HEK293 (cell line): Measurements from ENCODE around the gene LTN1.

Source experiments
- HOXC10 ChIP-seq: sonication (generic); formaldehyde crosslinking; IDR thresholded peaks from 2 replicates; pipeline ENCODE4 v1.8.1; 2023; ENCODE audit warnings: mild to moderate bottlenecking, missing genetic modification reagents
- MYNN ChIP-seq: fragments of 450-650 bp; formaldehyde crosslinking; IDR thresholded peaks from 2 replicates; pipeline ENCODE4 v1.5.1; 2016; ENCODE audit warnings: missing biosample characterization, missing genetic modification characterization, borderline replicate concordance
- SP3 ChIP-seq: fragments of 450-650 bp; formaldehyde crosslinking; IDR thresholded peaks from 2 replicates; pipeline ENCODE4 v1.5.1; 2016; ENCODE audit warnings: missing biosample characterization, missing genetic modification characterization
- ZBTB20 ChIP-seq: fragments of 450-650 bp; formaldehyde crosslinking; IDR thresholded peaks from 2 replicates; pipeline ENCODE4 v1.5.1; 2016; ENCODE audit warnings: missing biosample characterization, missing genetic modification characterization
- ZNF112 ChIP-seq: fragments of 450-650 bp; formaldehyde crosslinking; IDR thresholded peaks from 2 replicates; pipeline ENCODE4 v1.5.0; 2017; ENCODE audit warnings: missing biosample characterization, missing genetic modification characterization
- ZNF132 ChIP-seq: fragments of 450-650 bp; formaldehyde crosslinking; IDR thresholded peaks from 2 replicates; pipeline ENCODE4 v1.5.1; 2017; ENCODE audit warnings: missing biosample characterization, missing genetic modification characterization, borderline replicate concordance
- ZNF133 ChIP-seq: fragments of 450-650 bp; formaldehyde crosslinking; IDR thresholded peaks from 2 replicates; pipeline ENCODE4 v1.5.1; 2016; ENCODE audit warnings: missing biosample characterization, missing genetic modification characterization
- ZNF140 ChIP-seq: fragments of 450-650 bp; formaldehyde crosslinking; IDR thresholded peaks from 2 replicates; pipeline ENCODE4 v1.5.1; 2016; ENCODE audit warnings: missing biosample characterization, missing genetic modification characterization
- ZNF155 ChIP-seq: fragments of 450-650 bp; formaldehyde crosslinking; IDR thresholded peaks from 2 replicates; pipeline ENCODE4 v1.5.1; 2016; ENCODE audit warnings: missing biosample characterization, missing genetic modification characterization
- ZNF169 ChIP-seq: fragments of 450-650 bp; formaldehyde crosslinking; IDR thresholded peaks from 2 replicates; pipeline ENCODE4 v1.5.1; 2016; ENCODE audit warnings: missing biosample characterization, missing genetic modification characterization
- ZNF174 ChIP-seq: fragments of 450-650 bp; formaldehyde crosslinking; IDR thresholded peaks from 2 replicates; pipeline ENCODE4 v1.5.0; 2017; ENCODE audit warnings: missing biosample characterization, mild to moderate bottlenecking, missing genetic modification characterization
- ZNF175 ChIP-seq: fragments of 450-650 bp; formaldehyde crosslinking; IDR thresholded peaks from 2 replicates; pipeline ENCODE4 v1.5.1; 2016; ENCODE audit warnings: missing biosample characterization, missing genetic modification characterization
- ZNF184 ChIP-seq: fragments of 450-650 bp; IDR thresholded peaks from 2 replicates; pipeline ENCODE4 v1.5.1; 2018; ENCODE audit warnings: missing biosample characterization, mild to moderate bottlenecking, missing genetic modification characterization
- ZNF302 ChIP-seq: fragments of 450-650 bp; formaldehyde crosslinking; IDR thresholded peaks from 2 replicates; pipeline ENCODE4 v1.5.1; 2016; ENCODE audit warnings: missing biosample characterization, missing genetic modification characterization, low read depth
- ZNF311 ChIP-seq: fragments of 450-650 bp; formaldehyde crosslinking; IDR thresholded peaks from 2 replicates; pipeline ENCODE4 v1.5.1; 2017; ENCODE audit warnings: missing biosample characterization, missing genetic modification characterization, borderline replicate concordance
- ZNF324 ChIP-seq: fragments of 450-650 bp; formaldehyde crosslinking; IDR thresholded peaks from 2 replicates; pipeline ENCODE4 v1.5.1; 2016; ENCODE audit warnings: missing biosample characterization, missing genetic modification characterization
- ZNF391 ChIP-seq: fragments of 450-650 bp; formaldehyde crosslinking; IDR thresholded peaks from 2 replicates; pipeline ENCODE4 v1.5.1; 2016; ENCODE audit warnings: low read depth, missing biosample characterization, missing genetic modification characterization, borderline replicate concordance
- ZNF544 ChIP-seq: fragments of 450-650 bp; formaldehyde crosslinking; IDR thresholded peaks from 2 replicates; pipeline ENCODE4 v1.5.0; 2017; ENCODE audit warnings: missing biosample characterization, missing genetic modification characterization
- ZNF610 ChIP-seq: fragments of 450-650 bp; formaldehyde crosslinking; IDR thresholded peaks from 2 replicates; pipeline ENCODE4 v1.5.1; 2016; ENCODE audit warnings: missing biosample characterization, missing genetic modification characterization, borderline replicate concordance
- ZNF654 ChIP-seq: fragments of 450-650 bp; formaldehyde crosslinking; IDR thresholded peaks from 2 replicates; pipeline ENCODE4 v1.5.1; 2016; ENCODE audit warnings: low read depth, missing biosample characterization, missing genetic modification characterization
- ZNF707 ChIP-seq: fragments of 450-650 bp; formaldehyde crosslinking; IDR thresholded peaks from 2 replicates; pipeline ENCODE4 v1.5.1; 2016; ENCODE audit warnings: missing biosample characterization, missing genetic modification characterization
- ZNF776 ChIP-seq: fragments of 450-650 bp; formaldehyde crosslinking; IDR thresholded peaks from 2 replicates; pipeline ENCODE4 v1.5.0; 2017; ENCODE audit warnings: missing biosample characterization, missing genetic modification characterization, borderline replicate concordance
- ZSCAN30 ChIP-seq: fragments of 450-650 bp; IDR thresholded peaks from 2 replicates; pipeline ENCODE4 v1.5.1; 2018; ENCODE audit warnings: missing biosample characterization, mild to moderate bottlenecking, missing genetic modification characterization, moderate library complexity
- TF ChIP-seq, protein P1 (sequence below): fragments of 450-650 bp; formaldehyde crosslinking; IDR thresholded peaks from 2 replicates; pipeline ENCODE4 v1.5.1; 2016; ENCODE audit warnings: missing biosample characterization, missing genetic modification characterization
- TF ChIP-seq, protein P2 (sequence below): fragments of 450-650 bp; formaldehyde crosslinking; IDR thresholded peaks from 2 replicates; pipeline ENCODE4 v1.5.0; 2017; ENCODE audit warnings: missing biosample characterization, missing genetic modification characterization, borderline replicate concordance
- TF ChIP-seq, protein P3 (sequence below): fragments of 450-650 bp; formaldehyde crosslinking; IDR thresholded peaks from 2 replicates; pipeline ENCODE4 v1.5.1; 2016; ENCODE audit warnings: missing biosample characterization, missing genetic modification characterization
- TF ChIP-seq, protein P4 (sequence below): fragments of 450-650 bp; formaldehyde crosslinking; IDR thresholded peaks from 2 replicates; pipeline ENCODE4 v1.5.1; 2017; ENCODE audit warnings: missing biosample characterization, missing genetic modification characterization
- TF ChIP-seq, protein P5 (sequence below): fragments of 450-650 bp; IDR thresholded peaks from 2 replicates; pipeline ENCODE4 v1.5.1; 2018; ENCODE audit warnings: missing biosample characterization, mild to moderate bottlenecking, missing genetic modification characterization
- TF ChIP-seq, protein P6 (sequence below): fragments of 450-650 bp; formaldehyde crosslinking; IDR thresholded peaks from 2 replicates; pipeline ENCODE4 v1.5.1; 2016; ENCODE audit warnings: missing biosample characterization, missing genetic modification characterization

LTN1 gene

GRCh38 chr21:29002442-29003144 is 9.9 kb upstream of the LTN1 start (continued):
- TF ChIP-seq HOXC10 (CRISPR knock-in tag) (no peak), ZNF311 (tag by site-specific recombination) (no peak), ZNF776 (no peak), ZNF184 (tag by site-specific recombination) (peak; percentile 34; the same call in 1 of the 2 replicates), ZNF112 (tag by site-specific recombination) (no peak), ZNF610 (peak; percentile 56; the same call in 1 of the 2 replicates), ZNF302 (tag by site-specific recombination) (no peak), ZNF169 (no peak), ZNF391 (tag by site-specific recombination) (no peak; the same call in 1 of the 2 replicates), ZNF174 (tag by site-specific recombination) (no peak), MYNN (tag by site-specific recombination) (no peak), ZNF133 (no peak), ZNF654 (tag by site-specific recombination) (no peak), ZNF324 (tag by site-specific recombination) (peak; percentile 86), ZNF544 (tag by site-specific recombination) (no peak), ZNF132 (no peak), ZNF140 (tag by site-specific recombination) (no peak), ZNF155 (tag by site-specific recombination) (no peak), SP3 (peak; percentile 44; the same call in 1 of the 2 replicates), ZSCAN30 (peak; percentile 66; the same call in 1 of the 2 replicates), ZNF707 (tag by site-specific recombination) (no peak), ZNF175 (tag by site-specific recombination) (no peak), ZBTB20 (peak; percentile 78)
- TF ChIP-seq, protein P1, sequence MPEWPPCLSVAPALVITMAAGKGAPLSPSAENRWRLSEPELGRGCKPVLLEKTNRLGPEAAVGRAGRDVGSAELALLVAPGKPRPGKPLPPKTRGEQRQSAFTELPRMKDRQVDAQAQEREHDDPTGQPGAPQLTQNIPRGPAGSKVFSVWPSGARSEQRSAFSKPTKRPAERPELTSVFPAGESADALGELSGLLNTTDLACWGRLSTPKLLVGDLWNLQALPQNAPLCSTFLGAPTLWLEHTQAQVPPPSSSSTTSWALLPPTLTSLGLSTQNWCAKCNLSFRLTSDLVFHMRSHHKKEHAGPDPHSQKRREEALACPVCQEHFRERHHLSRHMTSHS (tag by site-specific recombination): no peak
- TF ChIP-seq, protein P2, sequence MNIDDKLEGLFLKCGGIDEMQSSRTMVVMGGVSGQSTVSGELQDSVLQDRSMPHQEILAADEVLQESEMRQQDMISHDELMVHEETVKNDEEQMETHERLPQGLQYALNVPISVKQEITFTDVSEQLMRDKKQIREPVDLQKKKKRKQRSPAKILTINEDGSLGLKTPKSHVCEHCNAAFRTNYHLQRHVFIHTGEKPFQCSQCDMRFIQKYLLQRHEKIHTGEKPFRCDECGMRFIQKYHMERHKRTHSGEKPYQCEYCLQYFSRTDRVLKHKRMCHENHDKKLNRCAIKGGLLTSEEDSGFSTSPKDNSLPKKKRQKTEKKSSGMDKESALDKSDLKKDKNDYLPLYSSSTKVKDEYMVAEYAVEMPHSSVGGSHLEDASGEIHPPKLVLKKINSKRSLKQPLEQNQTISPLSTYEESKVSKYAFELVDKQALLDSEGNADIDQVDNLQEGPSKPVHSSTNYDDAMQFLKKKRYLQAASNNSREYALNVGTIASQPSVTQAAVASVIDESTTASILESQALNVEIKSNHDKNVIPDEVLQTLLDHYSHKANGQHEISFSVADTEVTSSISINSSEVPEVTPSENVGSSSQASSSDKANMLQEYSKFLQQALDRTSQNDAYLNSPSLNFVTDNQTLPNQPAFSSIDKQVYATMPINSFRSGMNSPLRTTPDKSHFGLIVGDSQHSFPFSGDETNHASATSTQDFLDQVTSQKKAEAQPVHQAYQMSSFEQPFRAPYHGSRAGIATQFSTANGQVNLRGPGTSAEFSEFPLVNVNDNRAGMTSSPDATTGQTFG (tag by site-specific recombination): no peak
- TF ChIP-seq, protein P3, sequence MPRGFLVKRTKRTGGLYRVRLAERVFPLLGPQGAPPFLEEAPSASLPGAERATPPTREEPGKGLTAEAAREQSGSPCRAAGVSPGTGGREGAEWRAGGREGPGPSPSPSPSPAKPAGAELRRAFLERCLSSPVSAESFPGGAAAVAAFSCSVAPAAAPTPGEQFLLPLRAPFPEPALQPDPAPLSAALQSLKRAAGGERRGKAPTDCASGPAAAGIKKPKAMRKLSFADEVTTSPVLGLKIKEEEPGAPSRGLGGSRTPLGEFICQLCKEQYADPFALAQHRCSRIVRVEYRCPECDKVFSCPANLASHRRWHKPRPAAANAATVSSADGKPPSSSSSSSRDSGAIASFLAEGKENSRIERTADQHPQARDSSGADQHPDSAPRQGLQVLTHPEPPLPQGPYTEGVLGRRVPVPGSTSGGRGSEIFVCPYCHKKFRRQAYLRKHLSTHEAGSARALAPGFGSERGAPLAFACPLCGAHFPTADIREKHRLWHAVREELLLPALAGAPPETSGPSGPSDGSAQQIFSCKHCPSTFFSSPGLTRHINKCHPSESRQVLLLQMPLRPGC (tag by site-specific recombination): 0 out of 2 replicates have a peak, but pooled peaks have one; percentile 9
- TF ChIP-seq, protein P4, sequence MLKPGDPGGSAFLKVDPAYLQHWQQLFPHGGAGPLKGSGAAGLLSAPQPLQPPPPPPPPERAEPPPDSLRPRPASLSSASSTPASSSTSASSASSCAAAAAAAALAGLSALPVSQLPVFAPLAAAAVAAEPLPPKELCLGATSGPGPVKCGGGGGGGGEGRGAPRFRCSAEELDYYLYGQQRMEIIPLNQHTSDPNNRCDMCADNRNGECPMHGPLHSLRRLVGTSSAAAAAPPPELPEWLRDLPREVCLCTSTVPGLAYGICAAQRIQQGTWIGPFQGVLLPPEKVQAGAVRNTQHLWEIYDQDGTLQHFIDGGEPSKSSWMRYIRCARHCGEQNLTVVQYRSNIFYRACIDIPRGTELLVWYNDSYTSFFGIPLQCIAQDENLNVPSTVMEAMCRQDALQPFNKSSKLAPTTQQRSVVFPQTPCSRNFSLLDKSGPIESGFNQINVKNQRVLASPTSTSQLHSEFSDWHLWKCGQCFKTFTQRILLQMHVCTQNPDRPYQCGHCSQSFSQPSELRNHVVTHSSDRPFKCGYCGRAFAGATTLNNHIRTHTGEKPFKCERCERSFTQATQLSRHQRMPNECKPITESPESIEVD (tag by site-specific recombination): no peak
- TF ChIP-seq, protein P5, sequence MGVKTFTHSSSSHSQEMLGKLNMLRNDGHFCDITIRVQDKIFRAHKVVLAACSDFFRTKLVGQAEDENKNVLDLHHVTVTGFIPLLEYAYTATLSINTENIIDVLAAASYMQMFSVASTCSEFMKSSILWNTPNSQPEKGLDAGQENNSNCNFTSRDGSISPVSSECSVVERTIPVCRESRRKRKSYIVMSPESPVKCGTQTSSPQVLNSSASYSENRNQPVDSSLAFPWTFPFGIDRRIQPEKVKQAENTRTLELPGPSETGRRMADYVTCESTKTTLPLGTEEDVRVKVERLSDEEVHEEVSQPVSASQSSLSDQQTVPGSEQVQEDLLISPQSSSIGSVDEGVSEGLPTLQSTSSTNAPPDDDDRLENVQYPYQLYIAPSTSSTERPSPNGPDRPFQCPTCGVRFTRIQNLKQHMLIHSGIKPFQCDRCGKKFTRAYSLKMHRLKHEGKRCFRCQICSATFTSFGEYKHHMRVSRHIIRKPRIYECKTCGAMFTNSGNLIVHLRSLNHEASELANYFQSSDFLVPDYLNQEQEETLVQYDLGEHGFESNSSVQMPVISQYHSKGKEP (tag by site-specific recombination): peak; percentile 82
- TF ChIP-seq, protein P6, sequence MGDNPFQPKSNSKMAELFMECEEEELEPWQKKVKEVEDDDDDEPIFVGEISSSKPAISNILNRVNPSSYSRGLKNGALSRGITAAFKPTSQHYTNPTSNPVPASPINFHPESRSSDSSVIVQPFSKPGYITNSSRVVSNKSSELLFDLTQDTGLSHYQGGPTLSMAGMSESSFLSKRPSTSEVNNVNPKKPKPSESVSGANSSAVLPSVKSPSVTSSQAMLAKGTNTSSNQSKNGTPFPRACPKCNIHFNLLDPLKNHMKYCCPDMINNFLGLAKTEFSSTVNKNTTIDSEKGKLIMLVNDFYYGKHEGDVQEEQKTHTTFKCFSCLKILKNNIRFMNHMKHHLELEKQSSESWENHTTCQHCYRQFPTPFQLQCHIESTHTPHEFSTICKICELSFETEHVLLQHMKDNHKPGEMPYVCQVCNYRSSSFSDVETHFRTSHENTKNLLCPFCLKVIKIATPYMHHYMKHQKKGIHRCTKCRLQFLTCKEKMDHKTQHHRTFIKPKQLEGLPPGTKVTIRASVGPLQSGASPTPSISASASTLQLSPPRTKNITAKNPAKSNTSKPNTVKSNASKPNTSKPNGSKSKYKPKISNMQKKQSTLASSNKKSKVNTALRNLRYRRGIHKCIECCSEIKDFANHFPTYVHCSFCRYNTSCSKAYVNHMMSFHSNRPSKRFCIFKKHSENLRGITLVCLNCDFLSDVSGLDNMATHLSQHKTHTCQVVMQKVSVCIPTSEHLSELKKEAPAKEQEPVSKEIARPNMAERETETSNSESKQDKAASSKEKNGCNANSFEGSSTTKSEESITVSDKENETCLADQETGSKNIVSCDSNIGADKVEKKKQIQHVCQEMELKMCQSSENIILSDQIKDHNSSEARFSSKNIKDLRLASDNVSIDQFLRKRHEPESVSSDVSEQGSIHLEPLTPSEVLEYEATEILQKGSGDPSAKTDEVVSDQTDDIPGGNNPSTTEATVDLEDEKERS: no peak
